HepG2 (cell line): ENCODE data around the gene TALDO1. TPM values are rescaled to one million over a fixed set of nuclear protein-coding genes. Genes with fewer than 3 reads are reported as not detected.

Experiments used
- ATAD3A ChIP-seq: sonication (generic); formaldehyde crosslinking; IDR thresholded peaks from 2 replicates; pipeline ENCODE4 v1.4.0; 2020; ENCODE audit warnings: missing genetic modification reagents
- HOXA7 ChIP-seq: sonication (generic); formaldehyde crosslinking; IDR thresholded peaks from 2 replicates; pipeline ENCODE4 v1.8.1; 2022; ENCODE audit warnings: mild to moderate bottlenecking, missing genetic modification reagents, moderate library complexity
- MAZ ChIP-seq, 2 experiments: sonication (generic) in 1 of 2; formaldehyde crosslinking in 1 of 2; IDR thresholded peaks; 2 replicates each; pipeline versions ENCODE4 v1.5.0 to v1.6.1; 2012 to 2020; ENCODE audit warnings: low read depth in 2 of 2, mild to moderate bottlenecking in 2 of 2, borderline replicate concordance in 1 of 2, improper control_type of control experiment in 1 of 2, low read length in 1 of 2, missing genetic modification reagents in 1 of 2, moderate library complexity in 1 of 2
- RFX3 ChIP-seq: IDR thresholded peaks from 2 replicates; pipeline ENCODE4 v1.6.1; 2016; ENCODE audit warnings: missing biosample characterization, missing genetic modification reagents
- RNF2 ChIP-seq: fragments of 450-650 bp; conservative IDR thresholded peaks from 2 replicates; pipeline ENCODE4 v1.6.1; 2016; ENCODE audit warnings: low read depth
- SIN3A ChIP-seq: IDR thresholded peaks from 2 replicates; pipeline ENCODE4 v1.6.1; 2011; ENCODE audit warnings: low read depth, mild to moderate bottlenecking, control low read depth, low read length, borderline replicate concordance
- TCF12 ChIP-seq, 2 experiments: fragments of 450-650 bp in 1 of 2; sonication (generic) in 1 of 2; formaldehyde crosslinking in 1 of 2; IDR thresholded peaks; 2 replicates each; pipeline versions ENCODE4 v1.6.1 to v1.8.0; 2017 to 2022; ENCODE audit warnings: antibody characterized with exemption in 1 of 2, mild to moderate bottlenecking in 1 of 2, missing genetic modification reagents in 1 of 2, moderate library complexity in 1 of 2
- ZFP1 ChIP-seq: IDR thresholded peaks from 2 replicates; pipeline ENCODE4 v1.6.1; 2016
- ZNF33B ChIP-seq: sonication (generic); formaldehyde crosslinking; IDR thresholded peaks from 2 replicates; pipeline ENCODE4 v1.5.1; 2020; ENCODE audit warnings: mild to moderate bottlenecking, missing genetic modification reagents
- ZNF607 ChIP-seq: sonication (generic); formaldehyde crosslinking; IDR thresholded peaks from 2 replicates; pipeline ENCODE4 v1.5.1; 2020; ENCODE audit warnings: missing genetic modification reagents, mild to moderate bottlenecking, borderline replicate concordance
- polyA plus RNA-seq, 8 experiments: library from polyadenylated mRNA; depleted of rRNA in 3 of 8; stranded (reverse) in 7 of 8; unstranded in 1 of 8; fragments of >200 nt; fragmentation: Illumina TruSeq in 4 of 8; extraction: Trizol in 4 of 8; gene quantifications; 2 replicates each; pipeline versions ENCODE4 v1.2.1 to v1.2.3, GENCODE V29; 2011 to 2016; ENCODE audit warnings: low read depth in 4 of 8, missing spikeins in 1 of 8, mixed read lengths in 1 of 8; ENCODE audit not compliant: insufficient read depth in 1 of 8
- total RNA-seq, 5 experiments: library from RNA; depleted of rRNA; stranded (reverse); fragments of >200 nt; fragmentation: Illumina TruSeq; extraction: Trizol; gene quantifications; 2 replicates each; pipeline ENCODE4 v1.2.3, GENCODE V29; 2016; ENCODE audit warnings: low read depth in 1 of 5
- TF ChIP-seq, protein P1 (sequence below): sonication (generic); formaldehyde crosslinking; IDR thresholded peaks from 2 replicates; pipeline ENCODE4 v1.4.0; 2020; ENCODE audit warnings: missing genetic modification reagents
- TF ChIP-seq, protein P2 (sequence below): sonication (generic); formaldehyde crosslinking; IDR thresholded peaks from 2 replicates; pipeline ENCODE4 v1.8.0; 2022; ENCODE audit warnings: mild to moderate bottlenecking, missing genetic modification reagents; ENCODE audit not compliant: insufficient replicate concordance
- TF ChIP-seq, protein P3 (sequence below): sonication (generic); formaldehyde crosslinking; IDR thresholded peaks from 2 replicates; pipeline ENCODE4 v1.4.0; 2020; ENCODE audit warnings: missing genetic modification reagents
- TF ChIP-seq, protein P4 (sequence below): sonication (generic); formaldehyde crosslinking; IDR thresholded peaks from 2 replicates; pipeline ENCODE4 v1.8.1; 2023; ENCODE audit warnings: mild to moderate bottlenecking, moderate library complexity, missing genetic modification reagents
- TF ChIP-seq, protein P5 (sequence below): sonication (generic); formaldehyde crosslinking; conservative IDR thresholded peaks from 2 replicates; pipeline ENCODE4 v1.8.0; 2022; ENCODE audit warnings: low read depth, missing genetic modification reagents

TALDO1 gene
- total and polyA plus RNA-seq, 2 of the 13 experiments (the other 11 are each of a cell fraction or from before 2014, with no cell fraction given): 107 to 240 TPM

DNA sequence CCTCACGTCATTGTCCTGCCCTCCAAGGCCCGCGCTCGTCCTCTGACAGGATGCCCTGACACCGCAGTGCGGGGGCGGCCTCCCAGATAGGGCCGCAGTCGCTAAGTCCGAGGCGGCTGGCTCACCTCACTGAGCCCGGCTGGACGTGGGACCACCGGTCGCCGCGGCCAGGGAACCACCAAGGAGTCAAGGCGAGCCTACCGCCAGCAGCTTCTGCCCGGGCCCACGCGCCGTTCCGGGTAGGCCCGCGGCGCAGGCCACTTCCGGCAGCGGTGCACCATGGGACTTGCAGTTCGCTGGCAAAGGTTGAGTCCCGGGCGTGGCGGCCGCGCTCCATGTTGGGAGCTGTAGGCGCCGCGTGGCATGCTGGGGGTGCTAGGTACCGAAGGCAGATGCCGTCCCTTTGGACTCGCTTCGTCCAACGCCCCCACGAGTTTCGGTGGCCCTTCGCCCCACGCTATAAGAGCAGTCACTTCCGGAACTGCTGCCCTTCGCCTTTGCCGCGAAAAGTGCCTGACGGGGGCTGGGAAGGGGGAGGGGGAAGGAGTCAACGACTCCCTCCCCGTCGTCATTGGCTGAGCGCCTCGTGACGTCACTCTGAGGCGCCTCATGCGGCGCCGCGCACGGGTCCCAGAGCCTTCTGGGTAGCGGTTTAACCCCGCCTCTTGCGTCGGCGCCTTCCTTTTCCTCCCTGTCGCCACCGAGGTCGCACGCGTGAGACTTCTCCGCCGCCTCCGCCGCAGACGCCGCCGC lies 62.2 kb downstream of the TALDO1 start, which contains the start of gene RPLP2 (continued):
- TF ChIP-seq, protein P1, sequence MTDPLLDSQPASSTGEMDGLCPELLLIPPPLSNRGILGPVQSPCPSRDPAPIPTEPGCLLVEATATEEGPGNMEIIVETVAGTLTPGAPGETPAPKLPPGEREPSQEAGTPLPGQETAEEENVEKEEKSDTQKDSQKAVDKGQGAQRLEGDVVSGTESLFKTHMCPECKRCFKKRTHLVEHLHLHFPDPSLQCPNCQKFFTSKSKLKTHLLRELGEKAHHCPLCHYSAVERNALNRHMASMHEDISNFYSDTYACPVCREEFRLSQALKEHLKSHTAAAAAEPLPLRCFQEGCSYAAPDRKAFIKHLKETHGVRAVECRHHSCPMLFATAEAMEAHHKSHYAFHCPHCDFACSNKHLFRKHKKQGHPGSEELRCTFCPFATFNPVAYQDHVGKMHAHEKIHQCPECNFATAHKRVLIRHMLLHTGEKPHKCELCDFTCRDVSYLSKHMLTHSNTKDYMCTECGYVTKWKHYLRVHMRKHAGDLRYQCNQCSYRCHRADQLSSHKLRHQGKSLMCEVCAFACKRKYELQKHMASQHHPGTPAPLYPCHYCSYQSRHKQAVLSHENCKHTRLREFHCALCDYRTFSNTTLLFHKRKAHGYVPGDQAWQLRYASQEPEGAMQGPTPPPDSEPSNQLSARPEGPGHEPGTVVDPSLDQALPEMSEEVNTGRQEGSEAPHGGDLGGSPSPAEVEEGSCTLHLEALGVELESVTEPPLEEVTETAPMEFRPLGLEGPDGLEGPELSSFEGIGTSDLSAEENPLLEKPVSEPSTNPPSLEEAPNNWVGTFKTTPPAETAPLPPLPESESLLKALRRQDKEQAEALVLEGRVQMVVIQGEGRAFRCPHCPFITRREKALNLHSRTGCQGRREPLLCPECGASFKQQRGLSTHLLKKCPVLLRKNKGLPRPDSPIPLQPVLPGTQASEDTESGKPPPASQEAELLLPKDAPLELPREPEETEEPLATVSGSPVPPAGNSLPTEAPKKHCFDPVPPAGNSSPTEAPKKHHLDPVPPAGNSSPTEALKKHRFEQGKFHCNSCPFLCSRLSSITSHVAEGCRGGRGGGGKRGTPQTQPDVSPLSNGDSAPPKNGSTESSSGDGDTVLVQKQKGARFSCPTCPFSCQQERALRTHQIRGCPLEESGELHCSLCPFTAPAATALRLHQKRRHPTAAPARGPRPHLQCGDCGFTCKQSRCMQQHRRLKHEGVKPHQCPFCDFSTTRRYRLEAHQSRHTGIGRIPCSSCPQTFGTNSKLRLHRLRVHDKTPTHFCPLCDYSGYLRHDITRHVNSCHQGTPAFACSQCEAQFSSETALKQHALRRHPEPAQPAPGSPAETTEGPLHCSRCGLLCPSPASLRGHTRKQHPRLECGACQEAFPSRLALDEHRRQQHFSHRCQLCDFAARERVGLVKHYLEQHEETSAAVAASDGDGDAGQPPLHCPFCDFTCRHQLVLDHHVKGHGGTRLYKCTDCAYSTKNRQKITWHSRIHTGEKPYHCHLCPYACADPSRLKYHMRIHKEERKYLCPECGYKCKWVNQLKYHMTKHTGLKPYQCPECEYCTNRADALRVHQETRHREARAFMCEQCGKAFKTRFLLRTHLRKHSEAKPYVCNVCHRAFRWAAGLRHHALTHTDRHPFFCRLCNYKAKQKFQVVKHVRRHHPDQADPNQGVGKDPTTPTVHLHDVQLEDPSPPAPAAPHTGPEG (CRISPR knock-in tag): no peak; the same call in 1 of the 2 replicates
- peak; percentile 68; the same call in 1 of the 2 replicates for TF ChIP-seq SIN3A
- TF ChIP-seq, protein P2, sequence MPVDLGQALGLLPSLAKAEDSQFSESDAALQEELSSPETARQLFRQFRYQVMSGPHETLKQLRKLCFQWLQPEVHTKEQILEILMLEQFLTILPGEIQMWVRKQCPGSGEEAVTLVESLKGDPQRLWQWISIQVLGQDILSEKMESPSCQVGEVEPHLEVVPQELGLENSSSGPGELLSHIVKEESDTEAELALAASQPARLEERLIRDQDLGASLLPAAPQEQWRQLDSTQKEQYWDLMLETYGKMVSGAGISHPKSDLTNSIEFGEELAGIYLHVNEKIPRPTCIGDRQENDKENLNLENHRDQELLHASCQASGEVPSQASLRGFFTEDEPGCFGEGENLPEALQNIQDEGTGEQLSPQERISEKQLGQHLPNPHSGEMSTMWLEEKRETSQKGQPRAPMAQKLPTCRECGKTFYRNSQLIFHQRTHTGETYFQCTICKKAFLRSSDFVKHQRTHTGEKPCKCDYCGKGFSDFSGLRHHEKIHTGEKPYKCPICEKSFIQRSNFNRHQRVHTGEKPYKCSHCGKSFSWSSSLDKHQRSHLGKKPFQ (CRISPR knock-in tag): peak; percentile 91
- TF ChIP-seq ZFP1 (CRISPR knock-in tag): 0 out of 2 replicates have a peak, but pooled peaks have one; percentile 28
- no peak for TF ChIP-seq RFX3
- peak; percentile 88 for TF ChIP-seq RNF2
- TF ChIP-seq HOXA7 (CRISPR knock-in tag): no peak
- TF ChIP-seq ZNF33B: peak; percentile 69; the same call in 1 of the 2 replicates
- TF ChIP-seq TCF12 (IDR thresholded peaks at IDR 0.05): no peak
- TF ChIP-seq TCF12 (CRISPR knock-in tag; IDR thresholded peaks at IDR 0.05): no peak
- TF ChIP-seq, protein P3, sequence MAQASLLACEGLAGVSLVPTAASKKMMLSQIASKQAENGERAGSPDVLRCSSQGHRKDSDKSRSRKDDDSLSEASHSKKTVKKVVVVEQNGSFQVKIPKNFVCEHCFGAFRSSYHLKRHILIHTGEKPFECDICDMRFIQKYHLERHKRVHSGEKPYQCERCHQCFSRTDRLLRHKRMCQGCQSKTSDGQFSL (CRISPR knock-in tag): 0 out of 2 replicates have a peak, but pooled peaks have one; percentile 10
- TF ChIP-seq ZNF607 (CRISPR knock-in tag): peak; percentile 79
- no peak for TF ChIP-seq ATAD3A (CRISPR knock-in tag)
- peak; percentile 96 for TF ChIP-seq MAZ (IDR thresholded peaks at IDR 0.05; ENCODE audit: borderline replicate concordance, low read depth, low read length)
- TF ChIP-seq MAZ (CRISPR knock-in tag; IDR thresholded peaks at IDR 0.05; ENCODE audit: low read depth): peak; percentile 95
- TF ChIP-seq, protein P4, sequence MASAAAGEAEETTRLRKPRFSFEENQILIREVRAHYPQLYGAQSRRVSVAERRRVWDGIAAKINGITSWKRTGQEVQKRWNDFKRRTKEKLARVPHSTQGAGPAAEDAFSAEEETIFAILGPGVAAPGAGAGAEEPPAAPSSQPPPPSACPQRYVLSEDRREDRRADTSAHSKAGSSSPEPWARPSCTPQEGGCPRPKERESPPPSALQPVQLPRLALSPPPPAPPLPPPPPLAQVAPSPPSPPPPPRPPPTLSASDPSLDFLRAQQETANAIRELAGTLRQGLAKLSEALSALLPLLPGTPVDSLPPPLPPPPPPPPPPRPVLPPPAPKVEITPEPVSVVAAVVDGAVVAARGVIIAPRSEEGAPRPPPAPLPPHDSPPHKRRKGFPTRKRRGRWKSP (CRISPR knock-in tag): peak; percentile 75; the same call in 1 of the 2 replicates
- TF ChIP-seq, protein P5, sequence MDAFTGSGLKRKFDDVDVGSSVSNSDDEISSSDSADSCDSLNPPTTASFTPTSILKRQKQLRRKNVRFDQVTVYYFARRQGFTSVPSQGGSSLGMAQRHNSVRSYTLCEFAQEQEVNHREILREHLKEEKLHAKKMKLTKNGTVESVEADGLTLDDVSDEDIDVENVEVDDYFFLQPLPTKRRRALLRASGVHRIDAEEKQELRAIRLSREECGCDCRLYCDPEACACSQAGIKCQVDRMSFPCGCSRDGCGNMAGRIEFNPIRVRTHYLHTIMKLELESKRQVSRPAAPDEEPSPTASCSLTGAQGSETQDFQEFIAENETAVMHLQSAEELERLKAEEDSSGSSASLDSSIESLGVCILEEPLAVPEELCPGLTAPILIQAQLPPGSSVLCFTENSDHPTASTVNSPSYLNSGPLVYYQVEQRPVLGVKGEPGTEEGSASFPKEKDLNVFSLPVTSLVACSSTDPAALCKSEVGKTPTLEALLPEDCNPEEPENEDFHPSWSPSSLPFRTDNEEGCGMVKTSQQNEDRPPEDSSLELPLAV: no peak
